AG10803 (cell line): Measurements from ENCODE around the gene TXNL4A.

Source experiments
- DNase-seq: peaks from one replicate; pipeline ENCODE4 v3.0.0; 2010; ENCODE audit warnings: low read depth
- H3K4me3 ChIP-seq: 2 replicates; pipeline ENCODE4 v1.5.1; 2011; ENCODE audit warnings: mild to moderate bottlenecking, low read length, control low read depth
- TF ChIP-seq, protein P1 (sequence below): conservative IDR thresholded peaks from 2 replicates; pipeline ENCODE4 v1.5.1; 2011; ENCODE audit warnings: mild to moderate bottlenecking, low read length, control low read depth, inconsistent platforms

The TXNL4A gene

DNA sequence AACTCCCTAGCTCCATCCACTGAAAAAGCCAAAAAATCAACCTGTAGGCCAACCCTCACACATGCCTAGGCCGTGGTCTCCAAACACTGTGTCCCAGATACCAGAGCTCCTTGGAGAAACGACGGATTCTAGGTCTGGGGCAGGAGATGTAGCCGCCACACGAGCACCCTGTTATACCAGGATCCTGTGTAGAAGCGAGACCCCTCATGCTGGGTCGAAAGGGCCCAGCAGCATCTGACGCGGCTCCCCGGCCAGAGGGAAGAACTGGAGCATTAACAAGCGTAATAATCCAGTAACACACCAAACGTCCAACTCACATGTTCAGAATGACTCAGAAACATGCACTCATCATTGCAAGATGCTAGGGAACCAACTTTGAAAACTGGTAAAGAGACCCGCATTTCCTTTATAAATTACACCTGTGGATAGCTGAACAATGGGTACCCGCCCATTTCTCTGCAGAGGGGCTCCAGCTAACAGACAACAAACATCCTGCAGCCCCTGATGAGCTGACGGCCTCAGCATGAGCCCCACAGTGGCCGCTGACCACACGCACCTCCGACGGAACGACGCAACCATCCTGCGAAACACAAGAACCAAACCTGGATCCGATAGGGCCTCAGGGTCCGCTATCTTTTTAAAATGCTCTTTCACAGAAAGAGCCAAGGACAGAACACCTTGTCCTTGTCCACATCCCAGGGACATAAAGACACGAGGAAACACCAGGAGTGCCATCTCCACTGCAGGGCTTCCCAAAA is 51.1 kb downstream of the TXNL4A start:
- no peak for DNase-seq
- TF ChIP-seq, protein P1, sequence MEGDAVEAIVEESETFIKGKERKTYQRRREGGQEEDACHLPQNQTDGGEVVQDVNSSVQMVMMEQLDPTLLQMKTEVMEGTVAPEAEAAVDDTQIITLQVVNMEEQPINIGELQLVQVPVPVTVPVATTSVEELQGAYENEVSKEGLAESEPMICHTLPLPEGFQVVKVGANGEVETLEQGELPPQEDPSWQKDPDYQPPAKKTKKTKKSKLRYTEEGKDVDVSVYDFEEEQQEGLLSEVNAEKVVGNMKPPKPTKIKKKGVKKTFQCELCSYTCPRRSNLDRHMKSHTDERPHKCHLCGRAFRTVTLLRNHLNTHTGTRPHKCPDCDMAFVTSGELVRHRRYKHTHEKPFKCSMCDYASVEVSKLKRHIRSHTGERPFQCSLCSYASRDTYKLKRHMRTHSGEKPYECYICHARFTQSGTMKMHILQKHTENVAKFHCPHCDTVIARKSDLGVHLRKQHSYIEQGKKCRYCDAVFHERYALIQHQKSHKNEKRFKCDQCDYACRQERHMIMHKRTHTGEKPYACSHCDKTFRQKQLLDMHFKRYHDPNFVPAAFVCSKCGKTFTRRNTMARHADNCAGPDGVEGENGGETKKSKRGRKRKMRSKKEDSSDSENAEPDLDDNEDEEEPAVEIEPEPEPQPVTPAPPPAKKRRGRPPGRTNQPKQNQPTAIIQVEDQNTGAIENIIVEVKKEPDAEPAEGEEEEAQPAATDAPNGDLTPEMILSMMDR, result no peak
- no peak overlapping the region for H3K4me3 ChIP-seq

DNA sequence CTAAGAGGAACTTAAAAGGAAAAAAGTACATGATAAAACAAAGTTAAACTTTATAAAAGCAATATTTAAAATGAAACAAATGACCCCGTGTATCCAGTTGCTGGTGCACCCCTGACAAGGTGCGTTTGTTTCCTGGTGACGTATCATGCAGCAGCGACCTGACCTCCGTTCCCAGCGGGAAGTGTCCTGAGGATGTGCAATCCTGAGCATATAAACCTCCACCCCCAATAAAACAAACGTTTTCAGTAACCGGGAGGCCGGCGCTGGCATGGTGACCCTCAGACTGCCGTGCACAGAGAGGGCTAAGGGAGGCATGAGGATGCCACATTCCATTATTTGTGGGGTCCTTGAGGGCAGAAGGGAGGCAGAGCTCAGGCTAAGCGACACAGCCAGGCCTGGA is 51.7 kb downstream of the TXNL4A start:
- DNase-seq, result no peak
- TF ChIP-seq, protein P1, result no peak
- H3K4me3 ChIP-seq, result no peak overlapping the region

- no peak overlapping the region for H3K4me3 ChIP-seq
- TF ChIP-seq, protein P1, result no peak
- no peak for DNase-seq
These were observed 52.4 kb downstream of the TXNL4A start for GRCh38 chr18:79935925-79936324.

DNA sequence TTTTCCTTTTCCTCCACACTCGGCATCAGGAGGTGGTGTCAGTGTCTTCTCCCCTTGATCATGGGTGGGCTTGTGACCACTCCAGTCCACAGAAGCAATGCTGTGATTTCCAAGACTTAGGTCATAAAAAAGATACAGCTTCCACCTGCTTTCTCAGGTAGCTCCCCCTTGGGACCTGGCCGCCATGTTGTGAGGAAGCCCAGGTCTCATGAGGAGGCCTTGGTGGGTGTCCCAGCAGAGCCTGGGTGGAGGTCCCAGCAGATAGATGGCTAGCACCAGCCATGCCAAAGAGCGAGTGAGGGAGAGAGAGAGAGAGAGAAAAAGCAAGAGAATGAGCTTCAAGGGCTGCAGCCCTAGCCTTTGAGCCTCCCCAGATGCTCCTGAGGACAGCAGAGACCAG is 52.9 kb downstream of the TXNL4A start:
- no peak overlapping the region for H3K4me3 ChIP-seq
- TF ChIP-seq, protein P1, result no peak
- no peak for DNase-seq

DNA sequence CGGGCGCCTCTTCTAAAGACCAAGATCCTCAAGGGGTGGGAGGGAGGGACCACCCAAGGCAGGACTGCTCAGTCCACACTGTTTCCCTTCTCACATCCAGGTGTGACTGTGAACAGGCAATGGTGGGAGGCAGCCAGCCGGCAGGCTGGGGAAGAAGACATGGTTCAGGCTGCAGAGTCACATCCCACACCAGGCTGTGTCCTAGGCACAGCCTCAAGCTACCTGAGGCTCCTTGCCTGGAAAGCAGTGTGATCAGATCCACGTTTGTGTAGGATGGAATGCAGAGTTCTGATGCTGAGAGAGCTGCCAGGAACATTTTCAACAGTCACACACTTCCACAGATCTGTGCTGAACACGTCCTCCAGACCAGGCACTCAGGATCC is 53.3 kb downstream of the TXNL4A start:
- H3K4me3 ChIP-seq, result no peak overlapping the region
- TF ChIP-seq, protein P1, result no peak
- no peak for DNase-seq

- no peak overlapping the region for H3K4me3 ChIP-seq
- TF ChIP-seq, protein P1, result no peak
- no peak for DNase-seq
These were observed 53.9 kb downstream of the TXNL4A start for GRCh38 chr18:79934311-79935097.

DNA sequence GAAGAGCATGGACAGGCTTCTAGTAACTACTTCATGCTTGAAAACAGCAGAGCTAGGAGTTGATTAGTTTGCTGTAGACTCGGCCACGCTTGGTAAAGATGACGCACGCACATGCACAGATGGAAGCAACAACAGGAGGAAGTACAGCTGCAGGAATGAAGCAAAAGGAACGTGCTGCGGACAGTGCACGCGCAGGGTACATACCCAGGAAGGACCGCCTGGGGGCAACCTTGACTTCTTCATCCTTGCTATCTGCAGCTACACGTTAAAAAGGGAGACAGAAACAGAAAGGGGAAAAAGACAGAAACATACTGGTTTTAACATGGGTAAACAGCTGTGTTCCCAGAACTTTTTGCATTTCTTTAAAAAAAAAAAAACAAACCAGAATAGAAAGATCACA is 54.6 kb downstream of the TXNL4A start:
- TF ChIP-seq, protein P1, result peak; percentile 52
- peak; percentile 72 for DNase-seq

More for the DNA sequence above, 54.6 kb downstream of the TXNL4A start:
- no peak overlapping the region for H3K4me3 ChIP-seq
